HG02852 (cell line): Measurements from ENCODE around the gene ZNF92.
"Not testable (repeated sequence)": the region's sequence is repeated elsewhere in the genome, so short reads cannot be mapped to it uniquely, and the experiment has no call there.

Source experiments
- ATAC-seq: cut with Tn5 transposase; IDR thresholded peaks from one replicate; pipeline ENCODE4 v1.9.1; 2021; ENCODE audit warnings: mild to moderate bottlenecking, moderate library complexity; ENCODE audit not compliant: unreplicated experiment

Gene ZNF92

DNA sequence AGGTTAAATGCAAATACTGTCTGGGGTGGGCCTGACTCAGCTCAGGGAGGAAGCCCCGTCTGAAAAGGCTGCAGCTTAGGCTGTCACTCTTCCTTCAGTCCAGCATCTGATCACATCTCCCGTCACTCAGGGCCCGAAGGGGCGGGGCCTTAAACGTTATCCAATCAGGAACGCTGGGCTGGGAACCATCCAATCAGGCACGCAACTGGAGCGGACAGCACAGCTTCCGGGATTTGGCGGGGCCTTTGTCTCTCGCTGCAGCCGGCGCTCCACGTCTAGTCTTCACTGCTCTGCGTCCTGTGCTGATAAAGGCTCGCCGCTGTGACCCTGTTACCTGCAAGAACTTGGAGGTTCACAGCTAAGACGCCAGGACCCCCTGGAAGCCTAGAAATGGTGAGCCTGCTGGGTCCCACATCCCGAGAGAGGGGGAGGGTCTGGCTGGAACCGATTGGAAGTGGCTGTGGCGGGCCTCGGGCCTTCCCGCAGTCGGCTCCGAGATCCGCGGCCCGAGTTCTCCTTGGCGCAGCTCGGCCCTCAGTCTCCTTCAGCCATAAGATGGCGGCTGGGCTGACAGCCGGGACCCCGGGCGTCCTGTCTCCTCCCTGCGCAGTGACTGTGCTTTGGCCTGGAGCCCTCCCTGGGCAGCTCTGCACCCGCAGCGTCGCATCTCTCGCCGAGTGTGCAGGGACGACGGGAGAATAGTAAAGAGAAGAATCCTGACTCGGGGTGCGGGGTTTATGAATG, at the start of gene ZNF92:
Gene ZNF92, plus strand, starts transcription at position 248 of the 744 bp plus-strand sequence. Its CDS starts 143 bp downstream, at position 391.
- peak; percentile 99 for ATAC-seq

DNA sequence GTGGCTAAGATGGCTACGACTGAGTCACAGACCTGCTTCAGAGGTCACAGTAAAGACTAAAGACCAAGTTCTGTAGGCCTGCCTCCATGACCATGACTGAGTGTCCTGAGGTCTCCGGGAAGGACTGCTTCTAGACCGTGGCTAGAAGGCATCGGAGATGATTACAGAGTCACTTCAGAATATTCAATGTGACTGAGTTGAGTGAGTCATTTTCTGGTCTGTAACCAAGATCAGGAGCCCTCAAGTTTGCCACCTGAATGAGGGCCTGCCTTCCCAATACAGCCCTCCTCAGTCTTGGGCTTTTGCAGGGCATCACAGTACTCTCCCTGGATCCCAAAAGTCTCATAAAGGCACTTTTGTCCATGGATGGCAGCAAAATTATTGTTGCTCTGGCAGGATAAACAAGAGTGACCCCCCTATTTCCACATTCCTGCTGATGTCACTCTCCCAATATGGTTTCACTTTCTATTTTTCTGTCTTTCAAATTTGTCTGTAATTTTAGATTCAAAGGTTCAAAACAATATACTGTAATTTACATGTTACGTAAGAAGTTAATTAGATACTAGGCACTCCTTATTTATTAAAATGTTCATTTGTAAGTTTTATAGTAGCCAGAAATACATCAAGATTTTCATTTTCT, 47.7 kb upstream of the ZNF92 start:
- no peak for ATAC-seq

DNA sequence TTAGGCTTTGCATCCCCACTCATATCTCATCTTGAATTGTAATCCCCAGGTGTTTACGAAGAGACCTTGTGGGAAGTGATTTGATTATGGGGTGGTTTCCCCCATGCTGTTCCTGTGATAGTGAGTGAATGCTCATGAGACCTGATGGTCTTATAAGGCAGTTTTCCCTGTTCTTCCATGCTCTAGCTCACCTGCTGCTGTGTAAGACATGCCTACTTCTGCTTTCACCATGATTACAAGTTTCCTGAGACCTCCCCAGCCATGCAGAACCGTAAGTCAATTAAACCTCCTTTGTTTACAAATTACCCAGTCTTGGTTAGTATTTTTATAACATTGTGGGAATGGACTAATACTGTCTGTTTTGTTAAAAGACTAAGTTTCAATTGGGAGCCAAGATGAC, 35.3 kb upstream of the ZNF92 start:
- peak; percentile 69 for ATAC-seq

DNA sequence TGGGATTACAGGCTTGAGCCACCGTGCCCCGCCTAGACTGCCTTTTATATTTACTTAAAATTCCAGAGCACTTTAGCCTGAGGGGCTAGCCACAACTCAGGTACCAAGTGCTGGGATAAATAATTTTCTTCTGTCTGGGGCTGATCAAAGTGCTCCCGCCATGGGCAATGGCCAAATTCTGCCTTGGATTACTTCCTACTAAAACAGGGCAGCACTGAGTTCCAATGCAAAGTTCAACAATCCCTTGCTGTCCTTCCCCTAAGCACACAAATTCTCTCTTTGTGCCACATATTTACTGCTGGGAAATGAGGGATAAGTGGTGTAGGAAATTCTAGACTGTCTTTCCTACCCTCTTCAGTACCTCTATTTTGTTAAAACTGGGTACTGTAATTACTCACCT, 34.4 kb upstream of the ZNF92 start:
- no peak for ATAC-seq

DNA sequence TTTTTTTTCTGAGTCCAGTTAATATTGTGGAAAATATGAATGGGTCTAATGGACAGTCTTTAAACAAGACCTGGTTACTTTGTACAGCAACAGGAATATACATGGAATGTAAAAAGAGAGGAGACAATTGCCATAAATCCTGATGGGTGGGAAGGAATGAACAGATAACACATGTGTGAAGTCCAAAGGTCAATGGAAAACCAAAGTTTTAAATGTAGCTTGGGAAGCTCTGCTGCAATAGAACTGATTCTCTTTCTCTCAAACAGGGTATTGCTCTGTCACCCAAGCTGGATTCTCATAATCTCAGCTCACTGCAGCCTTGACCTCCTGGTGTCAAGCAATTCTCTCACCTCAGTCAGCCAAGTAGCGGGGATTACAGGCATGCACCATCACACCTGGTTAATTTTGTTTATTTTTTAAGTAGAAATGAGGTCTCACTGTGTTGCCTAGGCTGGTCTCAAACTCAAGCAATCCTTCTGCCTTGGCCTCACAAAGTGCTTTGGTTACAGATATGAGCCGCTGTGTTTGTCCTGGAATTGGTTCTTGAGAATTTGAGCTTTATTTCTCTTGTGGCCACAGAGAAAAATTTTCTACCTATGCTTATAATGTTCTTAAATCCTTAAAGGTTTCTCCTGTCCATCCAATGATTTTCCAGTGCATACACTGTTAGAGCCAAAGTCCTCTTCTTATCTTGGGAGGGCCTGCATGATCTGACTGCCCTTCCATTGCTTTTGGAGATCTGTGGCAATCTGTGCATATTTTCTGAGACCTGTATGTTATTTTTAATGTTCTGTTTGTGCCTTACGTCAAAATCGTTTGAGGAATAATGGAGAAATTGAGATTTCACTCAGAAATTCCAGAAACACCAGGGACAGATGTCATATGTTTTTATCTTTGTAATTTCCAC, 30.7 kb upstream of the ZNF92 start:
- no peak for ATAC-seq

DNA sequence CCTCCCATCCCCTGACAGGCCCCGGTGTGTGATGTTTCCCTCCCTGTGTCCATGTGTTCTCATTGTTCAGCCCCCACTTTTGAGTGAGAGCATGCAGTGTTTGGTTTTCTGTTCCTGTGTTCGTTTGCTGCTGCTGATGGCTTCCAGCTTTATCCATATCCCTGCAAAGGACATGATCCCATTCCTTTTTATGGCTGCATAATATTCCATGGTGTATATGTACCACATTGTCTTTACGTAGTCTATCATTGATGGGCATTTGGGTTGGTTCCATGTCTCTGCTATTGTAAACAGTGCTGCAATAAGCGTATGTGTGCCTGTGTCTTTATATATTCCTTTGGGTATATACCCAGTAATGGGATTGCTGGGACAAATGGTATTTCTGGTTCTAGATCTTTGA, 29.1 kb upstream of the ZNF92 start:
- ATAC-seq = not testable (repeated sequence)

DNA sequence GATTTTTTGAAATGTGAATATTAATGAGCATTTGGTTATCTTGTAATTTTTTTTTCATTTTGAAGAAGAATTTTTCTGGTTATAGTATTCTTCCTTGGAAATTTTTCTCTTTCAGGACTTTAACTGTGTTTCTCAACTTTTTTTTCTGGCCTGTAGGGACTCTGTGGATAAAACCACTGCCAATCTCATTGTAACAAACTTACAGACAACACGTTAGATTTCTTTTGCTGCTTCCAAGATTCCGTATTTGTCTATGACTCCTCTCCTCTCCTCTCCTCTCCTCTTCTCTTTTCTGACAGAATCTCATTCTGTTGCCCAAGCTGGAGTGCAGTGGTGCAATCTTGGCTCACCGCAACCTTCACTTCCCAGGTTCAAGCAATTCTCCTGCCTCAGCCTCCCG, 19.4 kb upstream of the ZNF92 start:
- no peak for ATAC-seq

DNA sequence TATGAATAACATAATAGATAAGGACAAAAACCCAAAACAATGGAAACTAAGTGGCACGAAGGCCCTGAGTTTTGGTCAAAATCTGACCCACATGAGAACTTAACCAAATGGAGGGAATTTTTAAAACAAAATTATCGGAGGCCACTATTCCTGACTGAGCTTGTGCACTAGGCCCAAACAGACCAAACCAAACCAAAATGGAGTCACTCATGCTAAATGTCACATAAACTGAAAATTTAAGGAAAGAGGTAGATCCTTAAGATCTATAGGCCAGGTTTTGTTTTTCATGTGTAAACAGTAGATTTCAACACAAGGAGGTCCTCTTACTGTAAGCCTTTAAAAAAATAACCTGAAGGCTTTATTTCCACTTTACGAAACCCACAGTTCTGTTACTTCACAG, 3.8 kb upstream of the ZNF92 start:
- no peak for ATAC-seq

DNA sequence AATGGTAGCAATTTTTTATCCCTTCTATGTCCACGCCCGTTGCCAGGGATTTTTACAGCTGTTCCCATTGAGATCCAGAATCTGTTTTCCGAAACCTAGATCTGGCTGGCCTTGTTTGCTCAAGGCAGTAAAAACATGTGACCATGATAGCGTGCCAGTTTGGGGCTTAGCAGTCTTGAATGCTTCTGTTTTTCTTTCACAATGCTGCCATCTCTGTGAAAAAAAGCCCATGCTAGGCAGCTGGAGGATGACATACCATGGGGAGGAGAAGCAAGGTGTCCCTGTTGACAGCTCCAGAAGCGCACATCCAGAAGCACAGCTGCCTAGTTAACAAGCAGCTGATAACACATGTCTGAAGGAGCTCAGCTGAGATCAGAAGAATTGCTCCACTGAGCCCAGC, 2.2 kb upstream of the ZNF92 start:
- no peak for ATAC-seq

DNA sequence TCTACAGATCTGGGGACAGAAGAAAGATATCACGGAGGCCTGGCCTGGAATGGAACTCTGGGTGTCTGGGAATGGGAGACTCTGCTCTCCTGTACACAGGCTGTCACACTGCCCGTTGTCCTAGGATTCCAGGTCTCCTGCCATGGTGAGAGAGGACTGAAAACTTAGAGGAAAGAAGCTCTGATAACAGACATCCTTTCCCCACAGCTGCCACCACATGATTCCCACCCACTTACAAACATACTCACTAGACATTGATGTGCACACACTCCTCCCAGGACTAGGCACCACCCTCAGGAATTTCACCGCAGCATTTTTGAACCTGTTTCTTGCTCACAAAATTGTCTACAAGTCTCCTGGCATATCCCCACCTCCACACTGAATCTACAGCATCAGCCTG, 5.7 kb downstream of the ZNF92 start:
- no peak for ATAC-seq

DNA sequence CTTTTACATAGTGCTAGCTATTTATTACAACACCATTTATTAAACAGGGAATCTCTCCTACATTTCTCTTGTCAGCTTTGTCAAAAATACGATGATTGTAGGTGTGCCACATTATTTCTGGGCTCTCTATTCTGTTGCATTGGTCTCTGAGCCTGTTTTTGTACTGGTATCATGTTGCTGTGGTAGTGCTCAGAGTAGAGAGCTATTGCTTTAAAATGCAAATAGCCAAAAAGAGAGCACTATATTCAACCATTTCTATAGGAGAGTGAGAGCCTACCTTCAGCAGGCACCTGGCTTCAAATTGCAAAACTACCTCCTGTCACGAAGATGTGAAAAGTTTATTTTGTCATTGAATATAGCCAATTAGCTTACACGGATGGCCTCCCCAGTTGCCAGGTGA, 8.1 kb downstream of the ZNF92 start:
- no peak for ATAC-seq

DNA sequence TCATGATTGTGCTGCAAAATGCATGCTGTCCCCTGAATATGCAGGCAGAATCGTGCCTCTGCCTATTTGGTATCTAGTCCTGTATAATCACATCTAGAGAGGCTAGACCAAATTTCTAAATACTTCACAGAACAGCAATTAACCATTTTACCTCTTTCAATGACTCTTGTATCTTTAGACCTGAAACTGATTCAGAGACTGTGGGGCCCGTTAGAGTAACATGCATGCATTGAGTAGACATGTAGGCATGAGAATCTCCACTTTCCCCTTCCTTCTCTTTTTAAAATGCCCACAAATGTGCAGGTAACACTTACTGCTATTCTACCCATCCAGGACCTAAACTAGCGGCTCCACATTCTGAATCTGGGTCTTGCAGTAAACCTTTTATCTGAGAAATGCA, 8.8 kb downstream of the ZNF92 start:
- ATAC-seq = no peak

DNA sequence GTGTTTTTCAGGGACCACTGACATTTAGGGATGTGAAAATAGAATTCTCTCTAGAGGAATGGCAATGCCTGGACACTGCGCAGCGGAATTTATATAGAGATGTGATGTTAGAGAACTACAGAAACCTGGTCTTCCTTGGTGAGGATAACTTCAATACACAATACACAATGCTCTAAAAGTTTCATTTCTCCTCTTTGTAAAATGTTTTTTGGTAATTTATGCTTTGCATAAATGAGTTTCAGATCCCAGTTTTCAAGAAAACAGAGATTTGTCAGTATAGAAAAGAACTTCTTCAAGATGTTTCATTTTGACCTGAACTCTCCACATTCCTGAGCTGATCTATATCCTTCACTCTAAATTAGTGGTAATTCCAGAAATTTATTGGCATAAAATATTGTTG, 14.2 kb downstream of the ZNF92 start:
- ATAC-seq = peak; percentile 34

DNA sequence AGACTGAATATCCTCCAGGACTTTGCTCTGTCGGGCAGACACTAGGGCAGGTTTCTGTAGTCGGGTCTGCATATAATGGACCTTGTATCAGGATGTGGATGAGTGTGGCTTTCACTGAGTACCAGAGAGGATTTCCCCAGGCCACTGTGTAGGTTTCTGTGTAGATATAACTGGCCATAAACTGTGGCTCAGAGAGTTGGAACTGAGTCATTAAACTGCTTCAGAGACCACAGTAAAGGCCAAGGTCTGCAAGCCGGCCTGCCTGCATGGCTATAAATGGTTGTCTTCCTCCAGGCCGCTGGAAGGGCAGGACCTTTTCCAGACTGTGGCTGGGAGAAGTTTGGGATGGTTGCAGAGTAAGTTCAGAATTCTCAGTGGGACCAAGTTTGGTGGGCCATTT, 16.9 kb downstream of the ZNF92 start:
- ATAC-seq = peak; percentile 95

DNA sequence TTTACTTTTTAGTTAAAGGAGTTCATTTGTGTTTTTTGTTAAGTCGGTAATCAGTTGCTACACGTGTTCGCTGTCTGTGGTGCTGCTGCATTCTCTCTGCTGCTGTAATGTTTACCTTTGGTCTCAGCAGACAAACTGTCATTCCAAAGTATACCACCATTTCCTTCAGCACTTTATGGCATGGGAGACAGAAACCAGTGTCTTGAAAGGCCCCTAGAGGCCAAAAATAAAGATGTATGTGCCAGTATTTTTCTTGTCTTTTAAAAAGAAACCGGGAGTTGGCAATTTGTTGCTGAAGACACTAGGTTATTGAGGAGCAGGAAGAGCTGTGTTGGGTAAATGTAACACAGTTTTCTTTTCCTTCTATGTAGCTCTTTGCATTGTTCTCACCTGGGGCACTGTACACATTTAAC, 24.1 kb downstream of the ZNF92 start:
- ATAC-seq = no peak

DNA sequence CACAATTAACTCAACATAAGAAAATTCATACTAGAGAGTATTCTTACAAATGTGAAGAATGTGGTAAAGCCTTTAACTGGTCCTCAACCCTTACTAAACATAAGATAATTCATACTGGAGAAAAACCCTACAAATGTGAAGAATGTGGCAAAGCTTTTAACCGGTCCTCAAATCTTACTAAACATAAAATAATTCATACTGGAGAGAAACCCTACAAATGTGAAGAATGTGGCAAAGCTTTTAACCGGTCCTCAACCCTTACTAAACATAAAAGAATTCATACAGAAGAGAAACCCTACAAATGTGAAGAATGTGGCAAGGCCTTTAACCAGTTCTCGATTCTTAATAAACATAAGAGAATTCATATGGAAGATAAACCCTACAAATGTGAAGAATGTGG, 25.0 kb downstream of the ZNF92 start:
- ATAC-seq = not testable (repeated sequence)

DNA sequence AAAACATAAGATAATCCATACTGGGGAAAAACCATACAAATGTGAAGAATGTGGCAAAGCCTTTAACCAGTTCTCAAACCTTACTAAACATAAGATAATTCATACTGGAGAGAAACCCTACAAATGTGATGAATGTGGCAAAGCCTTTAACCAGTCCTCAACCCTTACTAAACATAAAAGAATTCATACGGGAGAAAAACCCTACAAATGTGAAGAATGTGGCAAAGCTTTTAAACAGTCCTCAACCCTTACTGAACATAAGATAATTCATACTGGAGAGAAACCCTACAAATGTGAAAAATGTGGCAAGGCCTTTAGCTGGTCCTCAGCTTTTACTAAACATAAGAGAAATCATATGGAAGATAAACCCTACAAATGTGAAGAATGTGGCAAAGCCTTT, 25.4 kb downstream of the ZNF92 start:
- ATAC-seq = not testable (repeated sequence)

DNA sequence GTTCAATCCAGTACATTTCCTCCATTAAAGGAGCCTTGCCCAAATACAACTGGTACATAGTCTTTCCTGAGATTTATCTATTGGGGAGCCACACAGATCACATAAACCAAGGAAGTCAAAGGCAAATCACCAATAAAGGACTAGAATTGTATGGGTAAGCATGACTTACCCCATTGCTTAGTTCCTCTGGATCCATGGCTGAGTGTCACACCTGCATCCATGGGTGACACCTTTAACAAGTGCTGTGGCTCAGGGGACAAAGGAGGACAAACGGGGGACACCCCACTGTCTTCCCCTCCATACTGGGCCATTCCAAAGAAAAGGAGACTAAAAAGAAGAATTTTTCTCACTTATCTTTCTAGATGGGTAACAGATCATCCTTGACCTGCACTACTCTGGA, 30.4 kb downstream of the ZNF92 start:
- no peak for ATAC-seq

DNA sequence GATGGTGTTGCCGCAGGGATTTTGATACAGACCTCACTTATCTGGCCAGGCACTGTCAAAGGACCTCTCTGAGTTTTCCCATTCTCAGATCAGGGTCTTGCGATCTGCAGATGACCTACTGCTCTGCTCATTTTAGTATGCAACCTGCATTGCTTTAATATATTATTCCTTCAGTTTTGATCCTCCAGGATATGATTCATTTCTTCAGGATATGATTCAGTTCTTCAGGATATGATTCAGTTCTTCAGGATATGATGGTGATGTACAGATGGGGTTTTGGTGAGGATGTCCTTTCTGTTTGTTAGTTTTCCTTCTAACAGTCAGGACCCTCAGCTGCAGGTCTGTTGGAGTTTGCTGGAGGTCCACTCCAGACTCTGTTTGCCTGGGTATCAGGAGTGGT, 33.1 kb downstream of the ZNF92 start:
- not testable (repeated sequence) for ATAC-seq

DNA sequence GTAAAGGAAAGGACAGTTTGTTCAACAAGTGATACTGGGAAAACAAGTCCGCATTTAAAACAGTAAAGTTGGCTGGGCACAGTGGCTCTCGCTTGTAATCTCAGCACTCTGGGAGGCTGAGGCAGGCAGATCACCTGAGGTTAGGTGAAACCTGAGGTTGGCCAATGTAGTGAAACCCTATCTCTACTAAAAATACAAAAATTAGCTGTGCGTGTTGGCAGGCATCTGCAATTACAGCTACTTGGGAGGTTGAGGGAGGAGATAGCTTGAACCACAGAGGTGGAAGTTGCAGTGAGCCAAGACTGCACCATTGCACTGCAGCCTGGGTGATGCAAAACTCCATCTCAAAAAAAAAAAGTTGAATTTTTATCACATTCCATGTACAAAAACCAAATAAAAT, 35.7 kb downstream of the ZNF92 start:
- ATAC-seq = no peak

DNA sequence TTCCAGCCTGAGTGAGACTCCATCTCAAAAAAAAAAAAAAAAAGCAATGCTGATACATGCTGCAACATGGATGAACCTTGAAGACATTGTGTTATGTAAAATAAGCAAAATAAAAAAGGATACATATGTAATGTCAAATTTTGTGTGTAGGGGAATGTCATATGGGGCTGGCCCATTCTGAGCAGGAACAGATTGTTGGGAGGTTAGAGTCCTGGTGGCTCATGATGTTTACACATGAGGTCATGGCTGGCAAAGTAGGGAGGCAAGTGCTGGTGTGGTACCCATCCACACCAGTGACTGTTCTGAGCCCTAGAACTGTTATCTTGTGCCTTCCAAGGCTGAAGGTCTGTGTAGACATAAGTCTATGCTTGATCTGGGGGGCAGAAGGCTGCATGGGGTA, 37.6 kb downstream of the ZNF92 start:
- no peak for ATAC-seq

DNA sequence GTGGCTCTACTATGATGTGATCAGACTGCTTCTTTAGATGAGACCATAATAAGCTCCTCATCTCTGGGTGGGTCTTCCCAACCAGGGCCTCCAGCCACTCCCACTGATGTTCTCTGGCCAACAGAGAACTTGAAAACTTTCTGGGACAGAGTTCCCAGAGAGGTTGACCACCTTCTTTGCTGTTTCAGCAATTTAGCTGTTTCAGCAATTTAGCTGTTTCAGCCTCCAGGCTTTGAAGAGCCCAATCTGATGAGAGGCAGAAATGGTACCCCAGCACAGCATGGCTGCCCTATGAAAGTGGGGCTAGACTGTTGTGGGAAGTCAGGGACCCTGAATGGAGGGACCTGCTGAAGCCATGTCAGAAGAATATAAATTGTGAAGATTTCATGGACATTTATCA, 49.0 kb downstream of the ZNF92 start:
- no peak for ATAC-seq
